ENCODE results near the gene ZNF592.

ZNF592 gene

DNA sequence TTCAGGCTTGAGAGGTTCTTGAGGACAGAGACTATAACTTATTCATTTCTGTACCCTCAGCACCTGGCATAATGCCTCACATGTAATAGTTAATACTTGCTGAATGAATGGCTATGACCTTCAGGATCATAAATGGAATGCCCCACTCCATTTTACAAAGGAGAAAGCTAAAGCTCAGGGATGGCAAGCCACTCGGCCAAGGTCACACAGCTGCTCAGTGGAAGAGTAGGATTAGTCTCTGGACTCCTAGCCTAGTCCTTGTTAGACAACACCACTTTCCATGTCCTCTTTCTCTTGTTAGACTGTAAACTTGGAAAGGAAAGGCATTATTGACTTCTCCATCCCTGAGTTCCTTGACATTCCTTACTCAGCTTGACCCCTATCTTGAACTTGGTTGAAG, 65.5 kb downstream of the ZNF592 start:
- Histone ChIP-seq H3K27me3 (peaks cover 10% of the 10 kb centered on the region), H3K27ac (no peak overlapping the region), H3K36me3 (peaks cover under 1% of the 10 kb centered on the region), H3K4me3 (ENCODE audit: low read depth in 1 of 2, low read length in 1 of 2) (no peak overlapping the region), H3K4me1 (ENCODE audit: control insufficient read depth in 1 of 2, insufficient read depth in 1 of 2, low read depth in 1 of 2, low read length in 1 of 2) (peaks cover 37% of the 10 kb centered on the region in 2 experiments), H3K9me3 (no peaks in the 10 kb centered on the region)
- TF ChIP-seq, protein P1, sequence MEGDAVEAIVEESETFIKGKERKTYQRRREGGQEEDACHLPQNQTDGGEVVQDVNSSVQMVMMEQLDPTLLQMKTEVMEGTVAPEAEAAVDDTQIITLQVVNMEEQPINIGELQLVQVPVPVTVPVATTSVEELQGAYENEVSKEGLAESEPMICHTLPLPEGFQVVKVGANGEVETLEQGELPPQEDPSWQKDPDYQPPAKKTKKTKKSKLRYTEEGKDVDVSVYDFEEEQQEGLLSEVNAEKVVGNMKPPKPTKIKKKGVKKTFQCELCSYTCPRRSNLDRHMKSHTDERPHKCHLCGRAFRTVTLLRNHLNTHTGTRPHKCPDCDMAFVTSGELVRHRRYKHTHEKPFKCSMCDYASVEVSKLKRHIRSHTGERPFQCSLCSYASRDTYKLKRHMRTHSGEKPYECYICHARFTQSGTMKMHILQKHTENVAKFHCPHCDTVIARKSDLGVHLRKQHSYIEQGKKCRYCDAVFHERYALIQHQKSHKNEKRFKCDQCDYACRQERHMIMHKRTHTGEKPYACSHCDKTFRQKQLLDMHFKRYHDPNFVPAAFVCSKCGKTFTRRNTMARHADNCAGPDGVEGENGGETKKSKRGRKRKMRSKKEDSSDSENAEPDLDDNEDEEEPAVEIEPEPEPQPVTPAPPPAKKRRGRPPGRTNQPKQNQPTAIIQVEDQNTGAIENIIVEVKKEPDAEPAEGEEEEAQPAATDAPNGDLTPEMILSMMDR (IDR thresholded peaks at IDR 0.05): no peak

DNA sequence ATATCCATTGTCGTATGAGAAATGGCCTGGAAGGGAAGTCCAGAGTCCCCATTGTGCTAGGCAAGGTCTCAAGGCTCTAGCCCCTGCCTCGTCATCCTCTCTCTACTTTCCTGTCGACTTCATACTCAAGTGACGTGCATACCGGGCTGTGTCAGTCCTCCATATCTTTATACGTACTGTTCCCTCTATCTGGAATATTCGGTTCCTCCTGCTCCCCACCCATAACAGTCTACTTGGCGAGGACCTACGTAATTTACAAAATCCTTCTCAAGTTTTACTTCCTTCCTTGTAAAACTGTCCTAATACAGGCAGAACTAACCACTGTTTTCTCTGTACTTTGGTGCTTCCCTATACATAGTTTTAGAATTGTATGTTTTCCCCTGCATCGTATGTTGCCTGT, 66.5 kb downstream of the ZNF592 start:
- peak overlapping the region; percentile 71 for H3K27ac ChIP-seq
- H3K27me3 ChIP-seq: peaks cover 10% of the 10 kb centered on the region
- no peaks in the 10 kb centered on the region for H3K36me3 ChIP-seq
- H3K4me3 ChIP-seq (ENCODE audit: low read depth in 1 of 2, low read length in 1 of 2): no peak overlapping the region
- H3K4me1 ChIP-seq (ENCODE audit: control insufficient read depth in 1 of 2, insufficient read depth in 1 of 2, low read depth in 1 of 2, low read length in 1 of 2): peaks cover 37% of the 10 kb centered on the region in 2 experiments
- no peaks in the 10 kb centered on the region for H3K9me3 ChIP-seq
- TF ChIP-seq, protein P1 (IDR thresholded peaks at IDR 0.05): no peak

DNA sequence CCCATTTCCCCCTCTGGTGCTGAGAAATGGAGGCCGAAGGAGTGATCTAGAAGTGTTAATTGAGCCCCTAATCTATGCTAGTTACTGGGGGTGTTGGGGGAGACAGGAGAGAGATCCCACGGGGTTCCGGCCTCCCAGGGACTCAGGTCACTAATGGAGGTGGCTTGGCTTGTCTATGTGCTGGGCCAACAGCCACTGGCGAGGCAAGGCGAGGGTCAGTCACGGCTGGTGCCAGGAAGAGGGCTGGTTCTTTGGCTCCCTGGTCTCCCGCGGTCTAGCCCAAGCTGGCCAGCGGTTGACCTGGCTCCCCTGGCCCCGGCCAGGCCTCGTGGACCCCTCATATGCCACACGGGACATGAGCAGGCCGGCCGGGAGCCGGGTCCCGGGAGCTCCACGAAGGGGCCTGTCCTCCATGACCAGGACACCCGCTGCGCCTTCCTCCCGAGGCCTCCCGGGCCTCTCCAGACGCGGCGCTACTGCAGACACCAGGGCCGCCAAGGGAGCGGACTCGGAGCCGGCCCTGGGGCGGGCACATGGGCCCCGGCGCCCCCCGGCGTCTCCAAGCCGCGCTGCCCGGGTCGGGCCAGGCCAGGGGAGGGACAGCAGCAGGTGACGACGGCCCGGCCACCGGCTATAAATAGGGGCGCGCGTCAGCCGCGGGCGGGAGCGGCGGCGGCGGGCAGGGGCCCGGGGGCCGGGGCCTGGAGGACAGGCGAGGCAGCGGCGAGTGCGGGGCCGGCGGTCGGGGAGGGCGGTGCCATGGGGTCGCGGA, 68.5 kb downstream of the ZNF592 start, which contains the start of gene ALPK3:
Gene ALPK3 (plus strand): TSS at position 663 of the 772 bp plus-strand sequence. CDS start 97 bp downstream, at position 760.
- no peak within 1 kb of the TSS for H3K4me3 ChIP-seq (ENCODE audit: low read depth in 1 of 2, low read length in 1 of 2)
- H3K36me3 ChIP-seq: no peaks in the 10 kb centered on the region
- H3K4me1 ChIP-seq (ENCODE audit: control insufficient read depth in 1 of 2, insufficient read depth in 1 of 2, low read depth in 1 of 2, low read length in 1 of 2): peaks cover 28 to 31% of the 10 kb centered on the region in 2 experiments
- H3K9me3 ChIP-seq: no peaks in the 10 kb centered on the region
- TF ChIP-seq, protein P1 (IDR thresholded peaks at IDR 0.05): no peak
- no peak within 1 kb of the TSS for H3K27ac ChIP-seq
- peaks cover 10% of the 10 kb centered on the region for H3K27me3 ChIP-seq

DNA sequence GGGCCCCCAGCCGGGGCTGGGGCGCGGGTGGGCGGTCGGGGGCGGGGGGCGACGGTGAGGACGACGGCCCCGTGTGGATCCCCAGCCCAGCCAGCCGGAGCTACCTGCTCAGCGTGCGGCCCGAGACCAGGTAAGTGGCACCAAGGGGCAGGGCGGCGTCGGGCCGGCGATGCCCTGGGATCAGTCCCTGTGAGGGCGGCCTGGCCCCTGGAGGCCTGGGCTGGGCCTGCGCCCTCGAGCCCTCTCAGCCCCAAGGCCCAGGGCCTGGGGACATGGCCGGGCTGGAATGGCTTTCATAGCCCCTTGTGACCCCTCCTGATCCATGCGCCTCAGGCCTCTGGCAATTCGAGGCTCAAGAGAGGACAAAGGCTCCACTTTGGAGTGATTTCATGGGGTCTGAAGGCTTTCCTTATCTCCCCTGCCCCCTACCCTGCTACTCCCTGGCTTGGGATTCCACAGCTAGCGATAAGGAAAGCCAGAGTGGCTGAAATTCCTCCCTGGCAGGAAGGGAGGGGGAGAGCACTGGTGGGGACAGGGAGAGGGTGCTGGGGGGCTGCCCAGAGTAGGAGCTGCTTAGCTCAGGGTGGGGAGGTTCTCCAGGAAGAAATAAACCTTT, 69.2 kb downstream of the ZNF592 start:
- TF ChIP-seq, protein P1 (IDR thresholded peaks at IDR 0.05): no peak
- H3K27me3 ChIP-seq: peaks cover 10% of the 10 kb centered on the region
- H3K27ac ChIP-seq: no peak overlapping the region
- H3K36me3 ChIP-seq: no peaks in the 10 kb centered on the region
- no peaks in the 10 kb centered on the region for H3K9me3 ChIP-seq
- no peak overlapping the region for H3K4me3 ChIP-seq (ENCODE audit: low read depth in 1 of 2, low read length in 1 of 2)
- peaks cover 26 to 31% of the 10 kb centered on the region in 2 experiments for H3K4me1 ChIP-seq (ENCODE audit: control insufficient read depth in 1 of 2, insufficient read depth in 1 of 2, low read depth in 1 of 2, low read length in 1 of 2)

DNA sequence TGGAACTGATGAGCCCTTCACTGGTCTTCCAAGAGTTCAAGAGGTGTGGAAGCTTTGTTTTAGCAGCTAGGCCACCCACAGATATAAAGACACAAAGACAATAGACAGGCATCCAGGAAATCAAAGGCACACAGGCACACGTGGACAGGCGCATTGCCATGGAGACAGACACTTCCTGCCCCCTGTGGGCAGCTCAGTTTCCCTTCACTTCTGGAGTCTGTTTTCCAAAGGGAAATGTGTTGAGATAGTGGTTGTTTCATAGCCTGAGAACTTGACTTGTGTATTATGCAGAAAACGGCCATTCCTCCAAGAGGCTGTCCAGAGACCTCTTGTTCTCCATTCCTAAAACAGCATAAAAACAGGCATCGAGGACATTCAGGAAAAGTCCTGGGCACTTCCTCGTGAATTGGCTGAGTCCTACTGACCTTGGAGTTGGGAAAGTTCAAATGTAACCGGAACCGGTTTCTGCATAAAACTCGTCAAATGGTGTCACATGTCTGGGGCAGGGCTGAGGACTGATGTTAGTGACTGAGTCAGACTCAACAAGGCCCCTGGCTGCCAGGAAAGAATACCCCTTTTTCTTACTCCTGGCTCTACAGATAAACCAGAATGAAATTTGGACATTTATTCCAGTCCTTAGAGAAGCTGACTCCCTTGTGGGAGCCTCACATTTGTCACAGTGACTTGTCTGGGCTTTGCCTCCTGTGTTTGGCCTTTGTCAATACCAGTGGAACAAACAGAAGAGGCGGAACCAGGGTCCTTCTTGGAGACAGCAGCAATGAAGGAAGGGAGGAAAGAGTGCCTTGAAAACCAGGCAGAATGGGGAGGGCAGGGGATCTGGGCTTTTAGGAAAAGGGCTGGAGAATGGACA, 70.1 kb downstream of the ZNF592 start:
- peaks cover 10% of the 10 kb centered on the region for H3K27me3 ChIP-seq
- peaks cover 26 to 31% of the 10 kb centered on the region in 2 experiments for H3K4me1 ChIP-seq (ENCODE audit: control insufficient read depth in 1 of 2, insufficient read depth in 1 of 2, low read depth in 1 of 2, low read length in 1 of 2)
- H3K27ac ChIP-seq: no peak overlapping the region
- no peak overlapping the region for H3K4me3 ChIP-seq (ENCODE audit: low read depth in 1 of 2, low read length in 1 of 2)
- TF ChIP-seq, protein P1 (IDR thresholded peaks at IDR 0.05): no peak
- no peaks in the 10 kb centered on the region for H3K9me3 ChIP-seq
- H3K36me3 ChIP-seq: no peaks in the 10 kb centered on the region
